Epidermal melanocyte (primary cell): Measurements from ENCODE around the gene OPTC.
"Not testable (repeated sequence)": the region's sequence is repeated elsewhere in the genome, so short reads cannot be mapped to it uniquely, and the experiment has no call there.

Experiments
- DNase-seq: peaks from one replicate; pipeline ENCODE4 v3.0.0; 2011; ENCODE audit warnings: low spot score; ENCODE audit not compliant: insufficient read length

Gene OPTC

GRCh38 chr1:203465146-203465798, 28.7 kb upstream of the OPTC start:
- DNase-seq: no peak

- DNase-seq: peak; percentile 76
These were observed 28.0 kb upstream of the OPTC start for GRCh38 chr1:203465948-203466347.

- DNase-seq: not testable (repeated sequence)
These were observed 26.9 kb upstream of the OPTC start for GRCh38 chr1:203466906-203467549.

- no peak for DNase-seq
These were observed 26.4 kb upstream of the OPTC start for GRCh38 chr1:203467550-203467921.

GRCh38 chr1:203468326-203468725, 25.6 kb upstream of the OPTC start:
- DNase-seq: no peak

GRCh38 chr1:203470240-203470639, 23.7 kb upstream of the OPTC start:
- DNase-seq: no peak

GRCh38 chr1:203471841-203472240, 22.1 kb upstream of the OPTC start:
- no peak for DNase-seq

- DNase-seq: no peak
These were observed 20.7 kb upstream of the OPTC start for GRCh38 chr1:203473281-203473680.

GRCh38 chr1:203473781-203474305, 20.1 kb upstream of the OPTC start:
- no peak for DNase-seq

GRCh38 chr1:203475012-203475981, 18.7 kb upstream of the OPTC start, which contains the start of gene PRELP:
PRELP (plus strand) TSS chr1:203475806; CDS start chr1:203483185, 7,379 bp downstream.
- peak; percentile 96 for DNase-seq

- DNase-seq: no peak
These were observed 17.6 kb upstream of the OPTC start for GRCh38 chr1:203476216-203476814.

- DNase-seq: no peak
These were observed 16.2 kb upstream of the OPTC start for GRCh38 chr1:203477748-203478147.

GRCh38 chr1:203478231-203478630, 15.7 kb upstream of the OPTC start:
- no peak for DNase-seq

- DNase-seq: no peak
These were observed 15.0 kb upstream of the OPTC start for GRCh38 chr1:203478986-203479385.

- DNase-seq: no peak
These were observed 14.3 kb upstream of the OPTC start for GRCh38 chr1:203479646-203480045.

- DNase-seq: no peak
These were observed 13.9 kb upstream of the OPTC start for GRCh38 chr1:203480084-203480483.

- DNase-seq: peak; percentile 73
These were observed 13.3 kb upstream of the OPTC start for GRCh38 chr1:203480525-203481084.

- DNase-seq: no peak
These were observed 12.8 kb upstream of the OPTC start for GRCh38 chr1:203481196-203481595.

- DNase-seq: no peak
These were observed 7.2 kb upstream of the OPTC start for GRCh38 chr1:203486618-203487370.

GRCh38 chr1:203488539-203488938, 5.4 kb upstream of the OPTC start:
- no peak for DNase-seq
